Activated T-cell treated with anti-CD3 and anti-CD28 coated beads for 24 hours (primary cell): ENCODE measurements around the gene FCRLA.
"Not testable (repeated sequence)": the region's sequence is repeated elsewhere in the genome, so short reads cannot be mapped to it uniquely, and the experiment has no call there.

ENCODE experiments used
- DNase-seq: peaks from one replicate; pipeline ENCODE4 v3.0.0-alpha.2; 2020; ENCODE audit warnings: low read depth

FCRLA gene

DNA sequence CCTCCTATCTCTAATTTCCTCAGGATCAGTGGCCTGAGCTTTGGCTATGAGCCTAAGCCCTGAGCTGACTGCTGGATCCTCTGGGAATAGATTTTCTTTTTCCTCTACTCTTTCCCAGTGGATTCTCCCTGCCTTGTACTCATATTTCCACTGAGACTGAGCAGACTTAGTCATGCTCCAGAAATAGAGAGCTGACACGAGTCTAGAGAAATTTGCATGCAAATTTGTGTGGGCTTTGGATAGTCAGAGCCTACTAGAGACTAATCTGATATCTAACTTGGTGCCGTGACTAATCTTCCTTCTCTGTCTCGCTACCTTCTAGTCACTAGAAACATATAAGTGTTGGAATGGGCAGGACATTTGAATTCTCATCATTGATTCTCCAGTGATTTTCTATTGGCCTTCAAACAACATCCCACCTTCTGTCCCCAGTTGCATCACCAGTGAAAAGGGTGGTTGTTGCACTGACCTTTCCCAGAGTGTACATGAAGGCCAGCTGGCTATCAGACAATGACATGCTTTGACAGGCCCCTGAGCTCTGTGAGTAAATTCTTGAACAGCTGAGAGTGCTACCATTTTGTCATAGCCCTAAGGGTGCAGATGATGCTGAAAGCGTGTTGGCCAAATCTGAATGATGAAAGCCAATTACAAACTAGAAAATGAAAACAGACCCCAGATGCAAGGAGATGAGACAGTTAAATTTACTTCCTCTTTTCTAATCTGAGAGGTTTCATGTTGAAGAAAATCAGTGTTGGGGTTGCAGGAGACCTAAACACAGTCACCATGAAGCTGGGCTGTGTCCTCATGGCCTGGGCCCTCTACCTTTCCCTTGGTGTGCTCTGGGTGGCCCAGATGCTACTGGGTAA, at the start of gene FCRLA:
Gene FCRLA, plus strand, starts transcription at position 748 of the 866 bp plus-strand sequence. Its CDS starts 36 bp downstream, at position 784.
- DNase-seq: no peak

- DNase-seq: not testable (repeated sequence)
Measured at GRCh38 chr1:161658524-161658923, 48.5 kb upstream of the FCRLA start.

- DNase-seq: not testable (repeated sequence)
Measured at GRCh38 chr1:161661660-161662311, 45.2 kb upstream of the FCRLA start.

DNA sequence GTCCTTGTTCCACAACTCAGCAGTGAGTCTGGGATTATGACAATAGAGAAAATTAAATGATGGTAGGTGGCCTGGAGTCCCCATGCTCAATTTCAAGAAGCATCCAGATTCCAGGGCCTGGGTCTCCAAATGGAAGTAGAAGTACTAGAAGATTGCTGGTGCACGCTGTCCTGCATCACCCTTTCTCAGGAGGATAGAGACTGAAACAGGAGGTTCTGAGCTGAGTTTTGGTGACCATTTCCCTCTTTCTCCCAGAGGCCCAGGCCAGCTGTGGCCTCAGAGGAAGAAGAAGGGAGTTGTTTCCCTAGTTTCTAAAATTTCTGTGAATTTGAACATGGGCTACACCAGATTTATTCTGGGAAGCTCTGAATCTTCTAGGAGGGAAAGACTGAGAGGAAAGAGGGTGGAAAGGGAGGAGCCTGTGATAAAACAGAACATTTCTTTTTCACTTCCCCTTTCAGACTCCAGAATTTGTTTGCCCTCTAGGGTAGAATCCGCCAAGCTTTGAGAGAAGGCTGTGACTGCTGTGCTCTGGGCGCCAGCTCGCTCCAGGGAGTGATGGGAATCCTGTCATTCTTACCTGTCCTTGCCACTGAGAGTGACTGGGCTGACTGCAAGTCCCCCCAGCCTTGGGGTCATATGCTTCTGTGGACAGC, 44.2 kb upstream of the FCRLA start, which contains the start of gene FCGR2B:
Gene FCGR2B, plus strand, starts transcription at position 460 of the 656 bp plus-strand sequence. Its CDS starts 99 bp downstream, at position 559.
- DNase-seq: not testable (repeated sequence)

DNA sequence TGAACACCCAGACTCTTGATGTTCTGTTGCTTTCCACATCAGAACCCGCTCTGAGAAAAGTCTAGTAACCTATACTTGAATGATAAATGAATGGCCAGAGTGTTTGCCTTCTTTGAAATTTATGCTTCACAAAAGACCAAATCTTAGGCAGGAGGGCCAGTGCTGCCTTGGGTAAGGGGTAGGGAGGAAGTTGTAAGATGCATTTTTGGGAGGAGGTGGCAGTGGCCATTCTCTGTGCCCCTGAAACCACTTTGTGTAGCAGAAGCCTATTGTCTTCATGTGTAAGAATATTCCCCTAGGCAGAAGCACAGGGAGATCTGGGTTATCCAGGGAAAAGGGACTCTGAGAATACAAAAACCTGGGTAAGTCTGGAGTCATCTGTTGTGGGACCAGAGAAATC, 43.5 kb upstream of the FCRLA start:
- DNase-seq: not testable (repeated sequence)

- DNase-seq: not testable (repeated sequence)
Measured at GRCh38 chr1:161664689-161665088, 42.3 kb upstream of the FCRLA start.

DNA sequence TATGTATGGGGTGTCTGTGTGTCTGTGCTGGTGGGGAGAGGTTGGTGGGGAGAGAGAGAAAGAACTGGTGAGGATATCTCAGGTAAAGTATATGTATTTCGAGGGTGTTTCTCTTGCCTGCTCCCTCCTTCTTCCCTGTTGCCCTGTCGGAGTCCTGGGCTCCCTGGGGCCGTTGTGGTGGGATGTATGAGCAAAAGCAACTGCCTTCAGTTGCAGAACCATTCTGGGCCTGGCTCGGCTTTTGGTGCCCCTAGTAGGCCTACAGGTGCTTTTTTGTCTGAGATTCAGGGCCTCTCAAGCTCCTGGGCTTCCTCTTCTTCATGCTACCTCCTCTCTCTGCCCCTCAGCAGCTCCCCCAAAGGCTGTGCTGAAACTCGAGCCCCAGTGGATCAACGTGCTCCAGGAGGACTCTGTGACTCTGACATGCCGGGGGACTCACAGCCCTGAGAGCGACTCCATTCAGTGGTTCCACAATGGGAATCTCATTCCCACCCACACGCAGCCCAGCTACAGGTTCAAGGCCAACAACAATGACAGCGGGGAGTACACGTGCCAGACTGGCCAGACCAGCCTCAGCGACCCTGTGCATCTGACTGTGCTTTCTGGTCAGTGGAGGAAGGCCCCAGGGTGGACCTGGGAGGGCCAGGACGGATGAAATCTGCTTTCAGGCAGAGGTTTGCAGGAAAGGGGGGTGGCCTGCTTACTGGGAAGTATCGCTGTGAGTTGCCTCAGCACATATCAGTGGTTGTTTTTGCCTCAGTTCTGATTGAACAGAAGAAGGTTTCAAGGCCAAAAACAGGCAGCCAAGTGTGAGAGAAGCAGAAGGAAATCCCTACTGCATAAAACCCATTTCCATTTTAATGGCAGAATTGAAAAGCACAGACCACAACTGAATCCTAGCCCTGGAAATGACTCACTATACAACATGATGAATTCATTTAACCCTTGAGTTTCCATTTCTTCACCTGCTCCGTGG, 35.7 kb upstream of the FCRLA start:
- DNase-seq: not testable (repeated sequence)

GRCh38 chr1:161673437-161673836, 33.6 kb upstream of the FCRLA start:
- not testable (repeated sequence) for DNase-seq

- DNase-seq: not testable (repeated sequence)
Measured at GRCh38 chr1:161674447-161674846, 32.6 kb upstream of the FCRLA start.

DNA sequence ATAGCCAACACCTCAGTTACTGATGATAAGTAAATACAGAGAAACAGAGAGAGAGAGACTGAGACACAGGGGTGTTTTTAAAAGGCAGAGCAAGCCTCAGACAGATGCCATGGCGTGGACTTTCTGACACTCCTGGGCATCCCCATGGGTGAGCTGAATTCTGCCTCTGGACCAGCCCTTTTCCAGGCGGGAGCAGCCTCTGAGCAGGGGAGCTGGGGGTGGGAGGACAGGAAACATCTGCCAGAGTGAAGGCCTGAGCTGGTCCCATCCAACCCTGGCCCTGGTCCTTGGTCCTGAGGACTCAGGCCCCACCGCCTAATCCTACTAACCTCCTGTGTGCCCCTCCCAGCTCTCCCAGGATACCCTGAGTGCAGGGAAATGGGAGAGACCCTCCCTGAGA, 32.1 kb upstream of the FCRLA start:
- not testable (repeated sequence) for DNase-seq

GRCh38 chr1:161676441-161676840, 30.6 kb upstream of the FCRLA start:
- DNase-seq: no peak

GRCh38 chr1:161676958-161677689, 29.9 kb upstream of the FCRLA start:
- DNase-seq: no peak

- DNase-seq: no peak
Measured at GRCh38 chr1:161678500-161678899, 28.5 kb upstream of the FCRLA start.

DNA sequence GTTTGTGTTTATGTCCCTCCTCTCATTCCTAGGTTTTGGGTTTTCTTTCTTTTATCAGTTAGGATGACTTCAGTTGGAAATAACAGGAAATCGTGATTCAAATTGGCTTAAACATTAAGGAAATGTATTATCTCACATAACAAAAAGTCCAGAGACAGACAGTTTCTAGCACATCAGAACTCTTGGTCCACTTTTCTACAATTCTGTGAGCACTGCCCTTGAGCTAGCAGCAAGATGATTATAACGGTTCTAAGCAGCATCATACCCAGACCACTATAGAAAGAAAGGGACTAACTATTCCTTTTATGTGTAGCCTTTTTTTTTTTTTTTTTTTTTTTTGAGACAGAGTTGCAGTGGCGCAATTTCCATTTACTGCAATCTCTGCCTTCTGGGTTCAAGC, 25.1 kb upstream of the FCRLA start:
- no peak for DNase-seq

GRCh38 chr1:161688946-161689345, 18.1 kb upstream of the FCRLA start:
- no peak for DNase-seq

DNA sequence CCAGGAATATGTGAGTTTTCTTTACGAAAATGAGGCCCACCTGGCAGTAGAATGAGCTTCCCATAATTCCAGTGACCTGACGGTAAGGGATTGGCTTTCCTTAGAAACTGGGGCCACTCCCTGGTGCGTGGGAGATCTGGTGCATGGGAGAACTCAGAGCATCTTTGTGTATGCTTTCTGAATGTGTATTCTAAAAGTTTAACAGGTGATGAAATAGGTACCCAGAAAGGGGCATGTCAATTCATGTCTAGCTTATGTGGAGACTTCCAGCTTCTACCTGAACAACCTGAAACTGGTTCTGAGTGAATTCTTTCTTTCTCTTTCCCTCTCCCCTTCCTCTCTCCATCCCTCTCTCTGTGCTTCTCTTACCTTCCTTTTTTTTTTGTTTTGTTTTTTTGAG, 15.2 kb upstream of the FCRLA start:
- DNase-seq: no peak

DNA sequence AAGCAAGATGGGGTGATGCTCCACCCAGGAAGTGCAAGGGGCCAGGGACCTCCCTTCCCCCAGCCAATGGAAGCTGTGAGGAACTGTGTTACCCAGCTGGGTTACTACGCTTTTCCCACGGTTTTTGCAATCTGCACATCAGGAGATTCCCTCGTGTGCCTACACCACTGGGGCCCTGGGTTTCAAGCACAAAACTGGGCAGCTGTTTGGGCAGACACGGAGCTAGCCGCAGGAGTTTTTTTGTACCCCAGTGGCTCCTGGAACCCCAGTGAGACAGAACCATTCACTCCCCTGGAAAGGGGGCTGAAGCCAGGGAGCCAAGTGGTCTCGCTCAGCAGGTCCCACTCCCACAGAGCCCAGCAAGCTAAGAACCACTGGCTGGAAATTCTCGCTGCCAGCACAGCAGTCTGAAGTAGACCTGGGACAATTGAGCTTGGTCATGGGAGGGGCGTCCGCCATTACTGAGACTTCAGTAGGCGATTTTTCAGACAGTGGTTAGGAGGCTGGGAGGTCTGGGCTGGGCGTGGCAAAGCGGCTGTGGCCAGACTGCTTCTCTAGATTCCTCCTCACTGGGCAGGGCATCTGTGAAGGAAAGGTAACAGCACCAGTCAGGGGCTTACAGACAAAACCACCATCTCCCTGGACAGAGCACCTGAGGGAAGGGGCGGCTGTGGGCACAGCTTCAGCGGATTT, 13.9 kb upstream of the FCRLA start:
- DNase-seq: not testable (repeated sequence)

GRCh38 chr1:161698302-161698701, 8.7 kb upstream of the FCRLA start:
- not testable (repeated sequence) for DNase-seq

GRCh38 chr1:161702250-161702649, 4.8 kb upstream of the FCRLA start:
- no peak for DNase-seq

- no peak for DNase-seq
Measured at GRCh38 chr1:161705537-161705936, 1.5 kb upstream of the FCRLA start.
